Stomach (tissue), 4 donors: Measurements from ENCODE around the gene CCDC138.

Experiments used
- EP300 ChIP-seq: sonication (generic); formaldehyde crosslinking; IDR thresholded peaks from one replicate; pipeline ENCODE4 v1.6.1; 2017; ENCODE audit warnings: antibody characterized with exemption
- POLR2A ChIP-seq, 4 donors: fragments of 450-650 bp; IDR thresholded peaks; one replicate each; pipeline ENCODE4 v1.6.1; 2016; ENCODE audit warnings: antibody characterized with exemption in 4 of 4, control low read depth in 2 of 4, mild to moderate bottlenecking in 1 of 4, moderate library complexity in 1 of 4
- POLR2AphosphoS5 ChIP-seq, 3 donors: sonication (generic); formaldehyde crosslinking; IDR thresholded peaks; one replicate each; pipeline ENCODE4 v1.6.1; 2016; ENCODE audit warnings: antibody characterized with exemption in 3 of 3

DNA sequence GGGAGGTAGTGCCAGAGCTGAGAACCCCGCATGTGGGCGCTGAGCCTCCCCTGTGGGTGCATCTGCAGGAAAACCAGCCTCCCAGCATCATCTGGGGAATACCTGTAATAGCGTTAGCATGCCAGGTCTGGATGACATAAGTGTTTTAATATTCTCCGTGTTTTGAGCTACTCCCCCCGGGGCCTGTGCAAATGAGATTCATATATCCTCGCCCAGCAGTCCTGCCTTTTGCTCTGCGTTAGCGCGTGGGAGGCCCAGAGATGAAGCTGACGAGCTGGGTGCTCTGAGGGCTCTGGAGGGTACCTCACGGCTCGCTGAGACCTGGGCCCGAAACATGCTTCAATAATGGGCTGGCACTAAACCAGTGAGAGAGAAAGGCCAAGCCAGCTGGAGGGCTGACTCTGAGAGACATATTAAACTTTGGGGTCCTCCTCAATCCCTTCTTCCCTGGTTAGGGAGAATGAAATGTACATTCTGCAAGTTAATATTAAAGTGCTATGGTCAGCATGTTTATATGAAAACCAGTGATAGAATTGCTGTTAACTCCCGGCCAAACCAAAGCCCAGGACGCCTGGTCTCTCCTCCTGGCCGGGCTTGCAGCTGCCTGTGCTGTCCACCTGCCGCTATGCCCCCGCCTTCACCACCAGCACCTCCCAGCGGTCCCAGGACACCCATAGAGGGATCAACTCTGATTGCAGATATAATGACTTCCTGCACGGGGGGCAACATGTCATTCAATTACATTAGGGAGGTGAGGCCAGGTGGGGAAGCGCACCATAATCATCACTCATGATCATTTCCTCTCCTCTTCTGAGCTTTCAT lies 125.4 kb downstream of the CCDC138 start:
- TF ChIP-seq POLR2A (IDR thresholded peaks at IDR 0.05) (no peak), EP300 (no peak), POLR2AphosphoS5 (IDR thresholded peaks at IDR 0.05) (no peak)
